Measurements from ENCODE around the gene LETMD1. TPM values are rescaled to one million over a fixed set of nuclear protein-coding genes. Genes with fewer than 3 reads are reported as not detected.

The LETMD1 gene
- total and polyA plus RNA-seq, 2 donors from 2014 or later: 54.4 to 68.2 TPM

DNA sequence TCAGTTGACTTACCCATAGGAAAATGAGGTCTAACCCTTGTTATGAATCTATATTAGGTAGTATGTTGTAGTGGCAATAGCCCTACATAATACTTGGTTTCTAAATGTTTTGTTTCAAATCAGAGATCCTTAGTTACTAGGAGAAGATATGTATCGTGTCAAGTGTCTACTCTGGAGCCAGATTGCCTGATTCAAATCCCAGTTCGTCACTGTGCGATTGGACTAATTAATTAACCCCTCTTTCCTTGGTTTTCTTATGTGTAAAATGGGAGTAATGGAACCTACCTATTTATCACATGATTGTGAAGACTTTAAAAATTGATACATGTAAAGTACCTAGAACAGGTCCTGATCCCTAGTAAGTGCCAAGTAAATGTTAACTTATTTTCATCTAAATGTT lies 1.4 kb downstream of the LETMD1 start:
- intact Hi-C loops (cut with DNase I): no loop called here
- no peak overlapping the region for H3K27ac ChIP-seq (ENCODE audit: low read depth in 2 of 2, low read length in 2 of 2)

DNA sequence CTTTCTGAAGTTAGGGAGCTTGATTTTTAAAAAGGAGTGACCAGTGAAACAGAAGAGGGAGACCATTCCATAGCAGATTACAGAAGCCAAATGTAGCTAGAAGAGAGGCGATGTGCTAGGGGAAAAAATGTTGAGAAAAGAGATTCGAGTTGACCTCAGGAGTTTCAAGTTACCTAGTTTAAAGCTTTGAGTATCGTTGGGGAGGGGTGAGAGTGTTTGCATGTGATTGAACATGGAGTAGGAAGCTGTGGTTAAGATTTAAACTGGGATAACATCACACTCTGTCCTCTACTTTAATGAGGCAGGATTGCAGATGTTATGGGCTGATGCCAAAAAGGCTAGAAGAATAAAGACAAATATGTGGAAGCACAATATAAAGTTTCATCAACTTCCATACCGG lies 3.7 kb downstream of the LETMD1 start:
- FAIRE-seq (no peak), DNase-seq (peak in 3 of 5 donors; percentile 14 to 82 (median 80))
- intact Hi-C loops (cut with DNase I): no loop called here
- Histone ChIP-seq H3K9ac (ENCODE audit: low read length in 3 of 3) (no peak overlapping the region), H3K4me1 (ENCODE audit: control insufficient read depth in 2 of 3, insufficient read depth in 2 of 3, low read depth in 1 of 3, low read length in 3 of 3) (peaks cover 3 to 11% (median 8%) of the 10 kb centered on the region in 3 donors), H3K27me3 (ENCODE audit: control insufficient read depth, insufficient read depth, low read length) (no peaks in the 10 kb centered on the region), H3K4me3 (ENCODE audit: low read length in 3 of 3) (no peak overlapping the region), H3K9me3 (ENCODE audit: control insufficient read depth in 2 of 3, insufficient read depth in 1 of 3, low read length in 3 of 3) (no peaks in the 10 kb centered on the region), H3K36me3 (ENCODE audit: control insufficient read depth in 2 of 3, insufficient read depth in 3 of 3, low read length in 3 of 3) (peaks cover 2 to 31% (median 12%) of the 10 kb centered on the region in 3 donors), H3K27ac (ENCODE audit: low read depth in 2 of 2, low read length in 2 of 2) (no peak overlapping the region)
- TF ChIP-seq, protein P1, sequence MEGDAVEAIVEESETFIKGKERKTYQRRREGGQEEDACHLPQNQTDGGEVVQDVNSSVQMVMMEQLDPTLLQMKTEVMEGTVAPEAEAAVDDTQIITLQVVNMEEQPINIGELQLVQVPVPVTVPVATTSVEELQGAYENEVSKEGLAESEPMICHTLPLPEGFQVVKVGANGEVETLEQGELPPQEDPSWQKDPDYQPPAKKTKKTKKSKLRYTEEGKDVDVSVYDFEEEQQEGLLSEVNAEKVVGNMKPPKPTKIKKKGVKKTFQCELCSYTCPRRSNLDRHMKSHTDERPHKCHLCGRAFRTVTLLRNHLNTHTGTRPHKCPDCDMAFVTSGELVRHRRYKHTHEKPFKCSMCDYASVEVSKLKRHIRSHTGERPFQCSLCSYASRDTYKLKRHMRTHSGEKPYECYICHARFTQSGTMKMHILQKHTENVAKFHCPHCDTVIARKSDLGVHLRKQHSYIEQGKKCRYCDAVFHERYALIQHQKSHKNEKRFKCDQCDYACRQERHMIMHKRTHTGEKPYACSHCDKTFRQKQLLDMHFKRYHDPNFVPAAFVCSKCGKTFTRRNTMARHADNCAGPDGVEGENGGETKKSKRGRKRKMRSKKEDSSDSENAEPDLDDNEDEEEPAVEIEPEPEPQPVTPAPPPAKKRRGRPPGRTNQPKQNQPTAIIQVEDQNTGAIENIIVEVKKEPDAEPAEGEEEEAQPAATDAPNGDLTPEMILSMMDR (IDR thresholded peaks at IDR 0.05; ENCODE audit: borderline replicate concordance, extremely low read depth, insufficient read depth): no peak

More for the DNA sequence above, 1.4 kb downstream of the LETMD1 start:
- TF ChIP-seq, protein P1 (IDR thresholded peaks at IDR 0.05; ENCODE audit: borderline replicate concordance, extremely low read depth, insufficient read depth): no peak
- peaks cover 3 to 11% (median 8%) of the 10 kb centered on the region in 3 donors for H3K4me1 ChIP-seq (ENCODE audit: control insufficient read depth in 2 of 3, insufficient read depth in 2 of 3, low read depth in 1 of 3, low read length in 3 of 3)
- peak overlapping the region in 2 of 3 donors; percentile 27 to 96 for H3K9ac ChIP-seq (ENCODE audit: low read length in 3 of 3)
- H3K9me3 ChIP-seq (ENCODE audit: control insufficient read depth in 2 of 3, insufficient read depth in 1 of 3, low read length in 3 of 3): no peaks in the 10 kb centered on the region
- H3K27me3 ChIP-seq (ENCODE audit: control insufficient read depth, insufficient read depth, low read length): no peaks in the 10 kb centered on the region
- H3K4me3 ChIP-seq (ENCODE audit: low read length in 3 of 3): peak overlapping the region; percentile 8 to 96 (median 89)
- FAIRE-seq (no peak), DNase-seq (no peak)
- peaks cover 0 to 17% (median 6%) of the 10 kb centered on the region in 3 donors for H3K36me3 ChIP-seq (ENCODE audit: control insufficient read depth in 2 of 3, insufficient read depth in 3 of 3, low read length in 3 of 3)

DNA sequence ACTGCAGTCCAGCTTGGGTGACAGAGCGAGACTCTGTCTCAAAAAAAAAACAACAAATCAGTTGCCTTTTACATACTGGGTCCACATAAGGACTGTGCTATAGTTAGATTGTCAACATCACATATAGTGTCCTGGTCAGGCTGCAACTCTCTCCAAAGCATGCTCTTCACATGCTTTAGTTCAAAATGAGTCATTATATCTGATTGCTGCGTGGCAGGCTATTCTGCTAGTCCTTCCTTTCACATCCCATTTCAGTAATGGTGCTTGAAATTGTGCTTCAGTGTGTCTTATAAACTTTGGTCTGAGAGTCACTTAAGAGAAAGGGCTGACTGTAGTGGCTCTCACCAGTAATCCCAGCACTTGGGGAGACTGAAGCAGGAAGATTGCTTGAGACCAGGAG lies 6.9 kb downstream of the LETMD1 start:
- no peaks in the 10 kb centered on the region for H3K27me3 ChIP-seq (ENCODE audit: control insufficient read depth, insufficient read depth, low read length)
- no peak overlapping the region for H3K4me3 ChIP-seq (ENCODE audit: low read length in 3 of 3)
- H3K27ac ChIP-seq (ENCODE audit: low read depth in 2 of 2, low read length in 2 of 2): no peak overlapping the region
- no peak overlapping the region for H3K9ac ChIP-seq (ENCODE audit: low read length in 3 of 3)
- FAIRE-seq (no peak), DNase-seq (no peak)
- peaks cover 4 to 52% (median 25%) of the 10 kb centered on the region in 3 donors for H3K36me3 ChIP-seq (ENCODE audit: control insufficient read depth in 2 of 3, insufficient read depth in 3 of 3, low read length in 3 of 3)
- no peaks in the 10 kb centered on the region for H3K4me1 ChIP-seq (ENCODE audit: control insufficient read depth in 2 of 3, insufficient read depth in 2 of 3, low read depth in 1 of 3, low read length in 3 of 3)
- TF ChIP-seq, protein P1 (IDR thresholded peaks at IDR 0.05; ENCODE audit: borderline replicate concordance, extremely low read depth, insufficient read depth): no peak
- H3K9me3 ChIP-seq (ENCODE audit: control insufficient read depth in 2 of 3, insufficient read depth in 1 of 3, low read length in 3 of 3): no peaks in the 10 kb centered on the region
- intact Hi-C loops (cut with DNase I): no loop called here

DNA sequence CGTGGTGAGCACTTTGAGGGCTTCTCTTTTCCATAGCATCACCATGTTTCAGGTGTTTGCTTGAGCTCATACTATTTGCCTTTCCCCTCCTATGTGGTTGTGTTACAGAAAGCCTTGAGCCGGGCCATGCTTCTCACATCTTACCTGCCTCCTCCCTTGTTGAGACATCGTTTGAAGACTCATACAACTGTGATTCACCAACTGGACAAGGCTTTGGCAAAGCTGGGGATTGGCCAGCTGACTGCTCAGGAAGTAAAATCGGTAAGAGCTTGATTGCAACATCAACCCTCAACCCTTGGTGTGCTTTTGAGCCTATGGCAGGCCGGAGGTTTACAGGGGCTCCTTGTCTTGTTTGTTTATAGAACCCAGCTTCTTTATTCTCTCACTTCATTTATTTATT lies 8.1 kb downstream of the LETMD1 start:
- FAIRE-seq (no peak), DNase-seq (no peak)
- TF ChIP-seq, protein P1 (IDR thresholded peaks at IDR 0.05; ENCODE audit: borderline replicate concordance, extremely low read depth, insufficient read depth): no peak
- no peaks in the 10 kb centered on the region for H3K4me1 ChIP-seq (ENCODE audit: control insufficient read depth in 2 of 3, insufficient read depth in 2 of 3, low read depth in 1 of 3, low read length in 3 of 3)
- H3K27ac ChIP-seq (ENCODE audit: low read depth in 2 of 2, low read length in 2 of 2): no peak overlapping the region
- no peaks in the 10 kb centered on the region for H3K9me3 ChIP-seq (ENCODE audit: control insufficient read depth in 2 of 3, insufficient read depth in 1 of 3, low read length in 3 of 3)
- H3K27me3 ChIP-seq (ENCODE audit: control insufficient read depth, insufficient read depth, low read length): no peaks in the 10 kb centered on the region
- H3K4me3 ChIP-seq (ENCODE audit: low read length in 3 of 3): no peak overlapping the region
- peaks cover 4 to 56% (median 27%) of the 10 kb centered on the region in 3 donors for H3K36me3 ChIP-seq (ENCODE audit: control insufficient read depth in 2 of 3, insufficient read depth in 3 of 3, low read length in 3 of 3)
- no peak overlapping the region for H3K9ac ChIP-seq (ENCODE audit: low read length in 3 of 3)
- intact Hi-C loops (cut with DNase I): no loop called here

Data from kidney (tissue), 14 donors.